ENCODE data around the gene KRT32. TPM values are rescaled to one million over a fixed set of nuclear protein-coding genes. Genes with fewer than 3 reads are reported as not detected.

KRT32 gene
- polyA plus RNA-seq, 1 donor (not counting 4 experiments of a cell fraction or from before 2014, with no cell fraction given): not detected

- TF ChIP-seq, protein P1, sequence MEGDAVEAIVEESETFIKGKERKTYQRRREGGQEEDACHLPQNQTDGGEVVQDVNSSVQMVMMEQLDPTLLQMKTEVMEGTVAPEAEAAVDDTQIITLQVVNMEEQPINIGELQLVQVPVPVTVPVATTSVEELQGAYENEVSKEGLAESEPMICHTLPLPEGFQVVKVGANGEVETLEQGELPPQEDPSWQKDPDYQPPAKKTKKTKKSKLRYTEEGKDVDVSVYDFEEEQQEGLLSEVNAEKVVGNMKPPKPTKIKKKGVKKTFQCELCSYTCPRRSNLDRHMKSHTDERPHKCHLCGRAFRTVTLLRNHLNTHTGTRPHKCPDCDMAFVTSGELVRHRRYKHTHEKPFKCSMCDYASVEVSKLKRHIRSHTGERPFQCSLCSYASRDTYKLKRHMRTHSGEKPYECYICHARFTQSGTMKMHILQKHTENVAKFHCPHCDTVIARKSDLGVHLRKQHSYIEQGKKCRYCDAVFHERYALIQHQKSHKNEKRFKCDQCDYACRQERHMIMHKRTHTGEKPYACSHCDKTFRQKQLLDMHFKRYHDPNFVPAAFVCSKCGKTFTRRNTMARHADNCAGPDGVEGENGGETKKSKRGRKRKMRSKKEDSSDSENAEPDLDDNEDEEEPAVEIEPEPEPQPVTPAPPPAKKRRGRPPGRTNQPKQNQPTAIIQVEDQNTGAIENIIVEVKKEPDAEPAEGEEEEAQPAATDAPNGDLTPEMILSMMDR (optimal IDR thresholded peaks at IDR 0.05 in 1 of 3, IDR thresholded peaks at IDR 0.05 in 1 of 3, conservative IDR thresholded peaks at IDR 0.05 in 1 of 3; ENCODE audit: extremely low read depth in 1 of 3, insufficient read depth in 2 of 3, low read length in 3 of 3): peak in 2 of 3 experiments; percentile 4 to 63
- TF ChIP-seq EZH2 (IDR thresholded peaks at IDR 0.05; ENCODE audit: low read length): no peak
- dilution Hi-C loops (cut with MboI; ENCODE audit: extremely low pct_ligation_motif_present, low sequenced_read_pairs): no loop called here
- FAIRE-seq: no peak
Measured at GRCh38 chr17:41456204-41456603, 11.0 kb downstream of the KRT32 start.

DNA sequence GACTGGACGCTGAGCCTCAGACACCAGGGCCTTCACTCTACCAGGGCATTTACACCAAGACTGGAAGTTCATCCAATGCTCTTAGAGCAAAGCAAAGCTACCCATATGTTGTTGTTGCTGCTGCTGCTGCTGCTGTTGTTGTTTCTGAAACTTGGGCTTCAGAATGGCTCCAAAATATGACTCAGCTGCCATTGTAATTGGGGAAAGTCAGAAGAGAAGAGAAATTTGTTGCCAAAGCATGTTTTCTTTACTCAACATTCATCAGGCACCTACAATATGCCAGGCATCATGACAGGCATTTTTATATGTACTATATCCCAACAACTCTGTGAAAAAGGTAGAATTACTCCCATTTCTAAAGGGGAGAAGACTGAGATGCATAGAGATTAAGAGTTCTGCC is 11.9 kb downstream of the KRT32 start:
- TF ChIP-seq EZH2 (IDR thresholded peaks at IDR 0.05; ENCODE audit: low read length): no peak
- TF ChIP-seq, protein P1 (optimal IDR thresholded peaks at IDR 0.05 in 1 of 3, IDR thresholded peaks at IDR 0.05 in 1 of 3, conservative IDR thresholded peaks at IDR 0.05 in 1 of 3; ENCODE audit: extremely low read depth in 1 of 3, insufficient read depth in 2 of 3, low read length in 3 of 3): no peak
- H4K20me1 ChIP-seq (ENCODE audit: control insufficient read depth, extremely low read depth, insufficient read depth, low read length): no peaks in the 10 kb centered on the region
- no peak for FAIRE-seq

More at GRCh38 chr17:41456204-41456603, 11.0 kb downstream of the KRT32 start:
- H4K20me1 ChIP-seq (ENCODE audit: control insufficient read depth, extremely low read depth, insufficient read depth, low read length): no peaks in the 10 kb centered on the region
- H3K9me3 ChIP-seq (ENCODE audit: control insufficient read depth, low read depth, low read length): no peaks in the 10 kb centered on the region
- no peak for DNase-seq (ENCODE audit: low read depth, low spot score)
- no peak overlapping the region for H2AFZ ChIP-seq (ENCODE audit: control insufficient read depth, low read length)
- H3K9ac ChIP-seq (ENCODE audit: control insufficient read depth, extremely low read depth, insufficient read depth, low read length): no peak overlapping the region
- no peak overlapping the region for H3K27ac ChIP-seq (ENCODE audit: control insufficient read depth, insufficient read depth, low read length)
- H3K9me1 ChIP-seq (ENCODE audit: control insufficient read depth, extremely low read depth, insufficient read depth, low read length): no peaks in the 10 kb centered on the region
- no peak overlapping the region for H3K4me2 ChIP-seq (ENCODE audit: control insufficient read depth, extremely low read depth, insufficient read depth, low read depth, low read length)
- H3K4me3 ChIP-seq (ENCODE audit: control insufficient read depth in 2 of 3, extremely low read depth in 1 of 3, insufficient read depth in 2 of 3, low read depth in 1 of 3, low read length in 3 of 3): no peak overlapping the region
- H3K4me1 ChIP-seq (ENCODE audit: control insufficient read depth, extremely low read depth, insufficient read depth, low read length): peaks cover 3% of the 10 kb centered on the region
- H3K36me3 ChIP-seq (ENCODE audit: control insufficient read depth in 2 of 2, extremely low read depth in 1 of 2, insufficient read depth in 2 of 2, low read length in 2 of 2): no peaks in the 10 kb centered on the region
- H3K79me2 ChIP-seq (ENCODE audit: control insufficient read depth, insufficient read depth, low read length): no peaks in the 10 kb centered on the region
- H3K27me3 ChIP-seq (ENCODE audit: control insufficient read depth, extremely low read depth, insufficient read depth, low read length): no peaks in the 10 kb centered on the region

More for the DNA sequence above, 11.9 kb downstream of the KRT32 start:
- no peaks in the 10 kb centered on the region for H3K36me3 ChIP-seq (ENCODE audit: control insufficient read depth in 2 of 2, extremely low read depth in 1 of 2, insufficient read depth in 2 of 2, low read length in 2 of 2)
- H3K27ac ChIP-seq (ENCODE audit: control insufficient read depth, insufficient read depth, low read length): no peak overlapping the region
- no peaks in the 10 kb centered on the region for H3K79me2 ChIP-seq (ENCODE audit: control insufficient read depth, insufficient read depth, low read length)
- no peaks in the 10 kb centered on the region for H3K9me1 ChIP-seq (ENCODE audit: control insufficient read depth, extremely low read depth, insufficient read depth, low read length)
- H3K9me3 ChIP-seq (ENCODE audit: control insufficient read depth, low read depth, low read length): no peaks in the 10 kb centered on the region
- H3K4me2 ChIP-seq (ENCODE audit: control insufficient read depth, extremely low read depth, insufficient read depth, low read depth, low read length): no peak overlapping the region
- peaks cover 3% of the 10 kb centered on the region for H3K4me1 ChIP-seq (ENCODE audit: control insufficient read depth, extremely low read depth, insufficient read depth, low read length)
- no peaks in the 10 kb centered on the region for H3K27me3 ChIP-seq (ENCODE audit: control insufficient read depth, extremely low read depth, insufficient read depth, low read length)
- H3K9ac ChIP-seq (ENCODE audit: control insufficient read depth, extremely low read depth, insufficient read depth, low read length): no peak overlapping the region
- no peak overlapping the region for H2AFZ ChIP-seq (ENCODE audit: control insufficient read depth, low read length)
- DNase-seq (ENCODE audit: low read depth, low spot score): no peak
- H3K4me3 ChIP-seq (ENCODE audit: control insufficient read depth in 2 of 3, extremely low read depth in 1 of 3, insufficient read depth in 2 of 3, low read depth in 1 of 3, low read length in 3 of 3): no peak overlapping the region
- dilution Hi-C loops (cut with MboI; ENCODE audit: extremely low pct_ligation_motif_present, low sequenced_read_pairs): no loop called here

Data from keratinocyte (primary cell).